HG02884 (cell line): ENCODE data around the gene COL9A3.

Experiments used
- ATAC-seq: cut with Tn5 transposase; IDR thresholded peaks from one replicate; pipeline ENCODE4 v1.9.1; 2021; ENCODE audit warnings: mild to moderate bottlenecking, moderate library complexity; ENCODE audit not compliant: unreplicated experiment

Gene COL9A3

GRCh38 chr20:62876902-62877816, 60.3 kb downstream of the COL9A3 start:
- no peak for ATAC-seq

GRCh38 chr20:62878244-62879038, 61.6 kb downstream of the COL9A3 start:
- no peak for ATAC-seq

DNA sequence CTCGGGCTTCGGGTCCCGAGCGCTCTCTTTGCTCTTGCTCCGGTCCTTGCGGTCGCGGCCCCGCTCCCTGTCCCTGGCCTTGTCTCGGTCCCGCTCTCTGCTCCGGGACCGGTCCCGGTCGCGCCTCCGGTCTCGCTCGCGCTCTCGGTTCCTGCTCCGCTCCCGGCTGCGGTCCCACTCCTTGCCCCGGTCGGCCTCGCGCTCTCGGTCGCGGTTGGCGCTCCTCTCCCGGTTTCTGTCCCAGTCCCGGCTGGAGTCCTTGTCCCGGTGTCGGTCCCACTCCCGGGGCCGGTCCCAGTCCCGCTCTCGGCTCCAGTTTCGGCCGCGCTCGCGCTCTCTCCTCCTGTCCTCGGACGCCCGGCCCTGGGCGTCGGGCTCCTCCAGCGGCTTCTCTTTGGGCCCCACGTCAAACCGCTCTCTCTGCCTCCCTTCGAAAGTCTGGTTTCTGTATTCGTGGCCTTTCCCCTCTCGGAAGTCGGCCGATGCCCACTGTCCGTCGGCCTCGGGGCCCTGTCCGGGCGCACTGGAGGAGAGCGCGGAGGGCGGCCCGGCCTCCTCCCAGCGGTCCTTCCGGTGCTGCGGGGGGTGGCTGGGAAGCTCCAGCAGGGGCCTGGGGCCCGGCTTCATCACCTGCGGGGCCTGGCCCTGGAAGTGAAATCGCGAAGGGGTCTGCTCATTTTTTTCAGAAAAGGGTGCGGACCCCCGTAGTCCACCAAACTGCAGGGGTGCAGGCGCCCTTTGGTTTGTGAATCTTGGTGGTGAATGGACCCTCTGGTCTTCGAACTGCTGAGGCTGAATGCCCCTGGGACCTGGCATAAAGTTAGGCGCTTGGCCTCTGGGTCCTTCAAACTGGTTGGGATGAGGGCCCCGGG, 62.7 kb downstream of the COL9A3 start:
- no peak for ATAC-seq

DNA sequence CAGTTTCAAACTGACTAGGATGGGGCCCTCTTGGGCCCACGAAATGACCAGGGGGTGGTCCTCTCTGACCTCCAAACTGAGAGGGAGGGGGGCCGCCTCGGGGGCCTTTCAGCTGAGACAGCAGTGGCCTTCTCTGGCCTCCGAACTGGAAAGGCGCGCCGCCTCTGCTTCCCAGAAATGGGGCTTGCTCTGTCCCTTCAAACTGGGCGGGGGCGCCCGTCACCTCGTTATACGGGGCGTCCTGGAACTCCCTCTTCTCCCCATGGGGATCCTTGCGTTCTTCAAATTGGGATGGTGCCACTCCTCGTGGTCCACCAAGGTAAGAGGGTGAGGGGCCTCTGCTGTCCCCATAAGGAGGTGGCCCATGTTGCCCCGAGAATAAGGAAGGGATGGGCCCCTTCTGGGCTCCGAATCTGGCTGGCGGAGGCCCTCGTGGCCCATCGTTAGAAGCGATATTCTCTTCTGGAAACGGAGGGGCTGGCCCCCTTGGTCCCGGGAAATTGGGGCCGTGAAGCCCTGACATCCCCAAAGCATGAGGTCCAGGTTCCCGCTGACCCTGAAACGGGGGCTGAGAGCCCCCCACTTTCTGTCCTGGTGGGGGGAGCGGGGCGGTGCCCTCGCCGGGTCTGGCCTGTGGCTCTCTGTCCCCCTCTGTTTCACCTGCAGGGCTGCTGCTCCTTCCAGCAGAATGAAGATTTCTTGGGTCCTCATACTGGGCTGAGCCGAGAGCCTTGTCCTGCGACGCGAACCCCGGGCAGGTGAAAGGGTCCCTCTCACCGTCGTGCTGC, 63.5 kb downstream of the COL9A3 start:
- no peak for ATAC-seq

DNA sequence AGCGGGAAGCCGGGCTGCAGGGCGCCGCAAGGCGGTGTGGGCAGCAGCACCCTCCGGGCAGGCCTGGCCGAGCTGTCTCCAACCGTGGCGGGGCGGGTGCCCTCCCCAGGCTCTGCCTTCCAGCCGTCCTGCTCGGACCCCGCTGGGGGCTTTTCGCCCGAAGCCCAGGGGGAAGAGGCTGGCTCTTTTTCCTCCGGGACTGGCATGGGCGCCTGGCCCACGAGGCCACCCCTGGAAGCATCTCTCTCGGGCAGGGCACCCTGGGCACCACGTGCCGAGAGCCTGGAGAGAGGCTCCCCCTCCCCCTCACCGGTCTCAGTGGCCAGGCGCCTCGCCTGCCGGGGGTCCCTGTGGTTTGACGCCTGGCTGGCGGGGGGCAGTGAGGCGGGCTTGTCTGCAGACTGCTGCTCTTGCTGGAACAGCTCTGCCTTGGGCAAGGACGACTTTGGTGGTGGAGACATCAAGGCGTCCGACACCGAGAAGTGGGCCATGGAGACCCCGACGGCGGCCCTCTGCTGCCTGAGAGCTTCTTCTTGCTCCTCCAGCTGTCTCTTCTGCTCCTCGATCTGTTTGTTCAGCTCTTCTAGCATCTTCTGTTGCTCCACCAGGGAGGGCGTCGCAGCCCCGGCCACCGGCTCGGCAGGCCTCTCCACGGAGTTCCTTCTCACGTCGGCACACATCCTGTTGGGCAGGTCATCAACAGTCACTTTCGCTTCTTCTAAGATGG, 64.2 kb downstream of the COL9A3 start:
- ATAC-seq: no peak

DNA sequence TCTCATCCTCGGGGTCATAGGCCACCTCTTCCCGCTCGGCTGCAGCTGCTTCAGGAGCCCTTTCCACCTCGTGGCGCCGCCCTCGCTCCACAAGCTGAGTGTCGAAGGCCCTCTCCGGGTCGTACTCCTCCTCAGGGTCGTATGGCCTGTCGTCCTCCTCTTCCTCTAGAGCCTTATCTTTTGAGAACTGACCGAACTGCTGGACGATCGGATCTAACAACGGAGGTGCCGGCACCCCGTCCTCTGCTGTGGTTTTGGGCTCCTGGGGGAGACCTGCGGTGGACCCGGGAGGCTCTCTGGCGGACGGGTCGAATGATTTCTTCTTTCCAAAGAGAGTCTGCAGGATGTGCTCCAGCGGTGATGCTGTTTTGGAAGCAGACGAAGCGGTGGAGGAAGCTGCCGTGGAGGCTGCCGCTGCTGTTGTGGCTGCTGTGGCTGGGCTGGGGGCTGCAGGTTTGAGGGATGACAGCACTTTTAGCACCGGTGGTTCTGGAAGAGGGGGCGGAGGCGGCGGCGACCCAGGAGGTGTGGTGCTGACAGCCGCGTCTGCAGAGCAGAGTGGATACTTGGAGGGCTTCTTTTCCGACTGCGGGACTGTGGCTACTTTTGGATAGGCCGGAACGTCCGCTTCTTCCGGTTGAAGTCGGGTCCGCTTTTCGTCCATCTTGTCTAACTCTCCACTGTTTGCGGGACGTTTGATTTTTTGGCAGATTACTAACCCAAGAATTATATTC, 65.0 kb downstream of the COL9A3 start:
- no peak for ATAC-seq

- ATAC-seq: no peak
Measured at GRCh38 chr20:62882426-62882825, 65.6 kb downstream of the COL9A3 start.

DNA sequence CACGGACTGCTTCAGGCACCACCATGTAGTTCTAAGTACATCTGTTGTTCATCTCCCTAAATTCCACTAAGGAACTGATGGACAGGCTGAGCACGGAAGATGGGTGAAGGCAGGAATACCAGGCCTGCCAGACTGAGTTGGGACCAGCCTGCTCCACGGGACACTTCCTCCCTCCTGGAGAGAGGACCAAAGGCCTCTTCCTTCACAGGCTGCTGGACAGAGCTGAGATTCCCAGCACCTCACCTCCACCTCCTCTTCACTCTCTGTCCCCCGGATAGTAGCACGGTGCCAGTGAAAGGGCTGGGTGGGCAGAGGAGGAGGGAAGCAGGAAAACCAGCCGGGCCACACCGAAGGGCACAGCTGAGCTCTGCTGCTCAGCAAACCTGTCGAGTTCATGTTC, 67.7 kb downstream of the COL9A3 start:
- ATAC-seq: no peak

DNA sequence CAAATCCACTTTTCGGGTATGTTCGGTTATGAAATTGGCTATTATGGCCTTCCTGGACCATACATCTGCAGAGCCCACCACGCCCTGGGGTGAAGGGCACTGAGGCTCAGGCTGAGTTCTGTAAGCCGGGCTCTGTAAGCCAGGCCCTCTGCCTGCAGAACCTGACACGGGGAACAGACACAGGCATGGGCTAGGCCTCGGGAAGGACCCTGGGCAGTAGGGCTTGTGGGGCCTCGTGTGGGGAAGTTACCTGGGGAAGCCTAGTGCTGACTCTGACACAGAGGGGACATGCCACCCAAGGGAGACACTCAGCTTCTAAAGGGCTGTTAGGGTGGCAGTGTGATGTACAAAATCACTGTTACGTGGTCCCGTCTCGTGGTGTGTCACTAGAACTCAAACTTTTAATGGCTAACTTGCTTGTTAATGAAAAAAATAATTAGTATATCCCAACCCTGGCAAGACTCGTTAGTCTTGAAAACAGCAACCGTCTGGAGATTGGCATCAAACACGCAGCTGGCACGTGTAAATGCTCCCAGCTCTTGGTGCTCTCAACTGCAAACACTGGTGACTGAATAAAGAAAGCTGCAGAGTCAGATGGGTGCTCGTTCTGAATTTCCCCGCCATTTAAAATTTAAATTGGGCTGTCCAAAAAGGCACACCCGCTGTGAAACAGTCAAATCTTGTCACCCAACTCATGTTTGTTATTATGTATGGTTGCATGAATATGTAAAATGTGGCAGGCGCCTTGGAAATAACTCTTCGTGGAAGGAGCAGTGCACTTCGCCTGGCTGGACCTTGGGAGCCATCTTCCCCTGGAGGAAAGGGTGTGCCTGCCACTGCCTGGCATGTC, 68.4 kb downstream of the COL9A3 start:
- no peak for ATAC-seq

- ATAC-seq: no peak
Measured at GRCh38 chr20:62885896-62886708, 69.3 kb downstream of the COL9A3 start.

GRCh38 chr20:62886709-62887058, 69.8 kb downstream of the COL9A3 start:
- ATAC-seq: no peak

DNA sequence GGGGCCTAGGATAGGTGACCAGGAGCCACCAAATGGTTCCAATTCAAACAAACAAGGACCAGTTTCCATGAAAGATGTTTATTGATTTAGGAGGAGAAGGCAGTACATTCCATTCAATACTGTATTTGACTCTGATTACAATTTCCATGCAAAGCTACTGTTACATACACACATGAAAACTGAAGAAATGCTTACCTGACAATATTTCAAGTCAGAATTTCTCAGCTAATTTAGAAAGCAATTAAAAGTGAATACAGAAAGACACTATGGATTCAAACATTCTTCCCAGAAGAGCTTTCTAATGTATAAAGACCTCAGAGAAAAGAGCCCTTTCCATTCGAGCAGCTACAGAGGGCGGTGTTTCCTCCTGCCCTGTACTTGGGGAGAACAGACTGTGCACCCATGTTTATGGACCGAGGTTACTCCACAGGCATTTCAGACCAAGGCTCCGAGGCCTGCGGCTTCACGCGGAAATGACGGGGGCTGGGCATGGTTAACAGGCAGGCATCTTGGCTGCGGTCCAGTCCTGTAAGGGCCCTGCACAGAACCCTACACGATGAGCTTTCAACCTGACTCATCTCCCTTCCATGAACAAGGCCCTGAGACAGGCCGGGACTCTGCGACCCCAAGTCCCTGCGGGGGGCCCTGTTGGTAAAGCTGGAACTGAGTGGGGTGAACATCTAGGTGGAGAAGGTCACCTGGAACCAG, 70.5 kb downstream of the COL9A3 start:
- no peak for ATAC-seq

DNA sequence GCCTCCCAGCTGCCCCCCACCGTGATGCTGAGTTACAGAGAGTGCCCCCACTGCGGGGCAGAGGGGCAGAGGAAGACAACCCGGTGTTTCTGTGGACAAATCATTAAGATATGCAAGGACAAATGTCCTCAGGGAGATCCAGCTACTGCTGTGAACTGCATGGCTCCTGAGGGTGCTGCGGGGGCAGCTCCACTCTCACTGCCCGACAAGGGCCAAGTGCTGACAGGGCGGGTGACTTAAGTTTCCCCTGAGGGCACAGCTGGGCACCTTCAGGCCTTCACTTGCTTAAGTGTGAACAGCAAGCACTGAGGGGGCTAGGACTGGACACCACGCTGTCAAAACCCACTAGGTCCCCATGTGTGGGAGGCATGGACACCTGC, 71.0 kb downstream of the COL9A3 start:
- no peak for ATAC-seq

GRCh38 chr20:62888406-62888805, 71.6 kb downstream of the COL9A3 start:
- ATAC-seq: no peak

DNA sequence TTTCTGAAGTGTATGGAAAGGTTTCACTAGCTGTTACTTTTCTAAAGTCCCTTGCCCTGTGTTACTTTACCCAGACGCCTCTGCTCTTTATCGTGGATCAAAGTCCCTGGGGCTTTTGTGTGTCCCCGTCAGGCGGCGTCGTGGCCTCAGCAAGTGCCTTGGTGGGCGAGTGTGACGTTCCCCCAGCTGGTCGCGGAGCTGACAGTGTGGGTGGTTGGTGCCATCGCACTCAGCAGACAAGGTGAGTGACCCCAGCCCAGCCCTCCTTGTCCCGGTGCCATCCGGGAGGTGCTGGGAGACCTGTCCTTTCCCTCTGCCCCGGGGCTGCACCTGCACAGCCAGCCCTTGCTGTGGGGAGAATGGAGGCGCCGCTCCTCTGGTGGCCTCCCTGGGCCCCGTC, 72.1 kb downstream of the COL9A3 start:
- ATAC-seq: no peak

GRCh38 chr20:62889411-62889810, 72.6 kb downstream of the COL9A3 start:
- no peak for ATAC-seq

DNA sequence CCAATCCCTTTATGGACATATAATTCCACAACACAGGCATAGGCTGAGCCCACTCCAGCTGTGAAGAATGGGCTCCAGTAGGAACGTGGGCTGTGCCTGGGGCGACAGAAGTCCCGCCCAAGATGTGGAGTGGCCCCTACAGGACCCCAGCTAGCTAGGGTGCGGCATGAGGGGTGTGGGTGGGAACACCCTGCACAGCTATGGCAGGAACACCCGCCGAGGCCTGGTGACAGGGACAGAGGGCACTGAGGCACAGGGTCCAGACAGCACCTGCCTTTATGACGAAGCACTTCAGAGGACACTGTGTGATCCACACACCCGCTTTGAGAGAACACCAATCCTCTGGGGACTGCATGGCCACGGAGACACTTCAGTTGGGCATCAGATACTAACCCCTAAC, 73.0 kb downstream of the COL9A3 start:
- ATAC-seq: no peak
